Left ventricle myocardium inferior (tissue), 1 donor: ENCODE results near the gene CRYBB1. TPM values are rescaled to one million over a fixed set of nuclear protein-coding genes. Genes with fewer than 3 reads are reported as not detected.

Experiments
- DNase-seq: peaks from one replicate; pipeline ENCODE4 v3.0.0-alpha.2; 2020
- H3K27ac ChIP-seq: fragments of 200-600 bp; replicated peaks from 2 replicates; pipeline ENCODE4 v1.8.0; 2021
- H3K27me3 ChIP-seq: fragments of 200-600 bp; 2 replicates; pipeline ENCODE4 v1.8.0; 2021; ENCODE audit warnings: low read depth
- H3K36me3 ChIP-seq: fragments of 200-600 bp; 2 replicates; pipeline ENCODE4 v1.8.0; 2021
- H3K4me1 ChIP-seq: fragments of 200-600 bp; 2 replicates; pipeline ENCODE4 v1.8.0; 2021
- H3K4me3 ChIP-seq: fragments of 200-600 bp; 2 replicates; pipeline ENCODE4 v1.8.0; 2021; ENCODE audit warnings: mild to moderate bottlenecking, moderate library complexity
- H3K9me3 ChIP-seq: fragments of 200-600 bp; replicated peaks from 2 replicates; pipeline ENCODE4 v1.8.0; 2021
- intact Hi-C: fragments of 100-400 bp; cut with micrococcal nuclease; formaldehyde crosslinking; loops from one replicate; pipeline ENCODE4 v1.11.0; 2022
- total RNA-seq: library from RNA; stranded (reverse); fragmentation: NEBNext Ultra II Directional; extraction: Animal tissue kit (Norgen Biotek cat#: 25700); gene quantifications from one replicate; pipeline ENCODE4 v1.2.1, GENCODE V29; 2021
- TF ChIP-seq, protein P1 (sequence below): fragments of 200-600 bp; IDR thresholded peaks from 2 replicates; pipeline ENCODE4 v1.8.0; 2021; ENCODE audit warnings: antibody characterized with exemption, mild to moderate bottlenecking, borderline replicate concordance
- donor health status: DM: no; HTN: yes; CAD: no; lungs with severe emphysema.

The CRYBB1 gene
- total RNA-seq, 1 donor from 2014 or later, result 0.66 TPM

- H3K27ac ChIP-seq, result peak overlapping the region; percentile 43
- DNase-seq, result peak; percentile 50
- peaks cover 57% of the 10 kb centered on the region for H3K4me1 ChIP-seq
- intact Hi-C loops, result no loop called here
- no peaks in the 10 kb centered on the region for H3K27me3 ChIP-seq
- H3K4me3 ChIP-seq, result no peak overlapping the region
- TF ChIP-seq, protein P1, sequence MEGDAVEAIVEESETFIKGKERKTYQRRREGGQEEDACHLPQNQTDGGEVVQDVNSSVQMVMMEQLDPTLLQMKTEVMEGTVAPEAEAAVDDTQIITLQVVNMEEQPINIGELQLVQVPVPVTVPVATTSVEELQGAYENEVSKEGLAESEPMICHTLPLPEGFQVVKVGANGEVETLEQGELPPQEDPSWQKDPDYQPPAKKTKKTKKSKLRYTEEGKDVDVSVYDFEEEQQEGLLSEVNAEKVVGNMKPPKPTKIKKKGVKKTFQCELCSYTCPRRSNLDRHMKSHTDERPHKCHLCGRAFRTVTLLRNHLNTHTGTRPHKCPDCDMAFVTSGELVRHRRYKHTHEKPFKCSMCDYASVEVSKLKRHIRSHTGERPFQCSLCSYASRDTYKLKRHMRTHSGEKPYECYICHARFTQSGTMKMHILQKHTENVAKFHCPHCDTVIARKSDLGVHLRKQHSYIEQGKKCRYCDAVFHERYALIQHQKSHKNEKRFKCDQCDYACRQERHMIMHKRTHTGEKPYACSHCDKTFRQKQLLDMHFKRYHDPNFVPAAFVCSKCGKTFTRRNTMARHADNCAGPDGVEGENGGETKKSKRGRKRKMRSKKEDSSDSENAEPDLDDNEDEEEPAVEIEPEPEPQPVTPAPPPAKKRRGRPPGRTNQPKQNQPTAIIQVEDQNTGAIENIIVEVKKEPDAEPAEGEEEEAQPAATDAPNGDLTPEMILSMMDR, result no peak
- no peaks in the 10 kb centered on the region for H3K9me3 ChIP-seq
- H3K36me3 ChIP-seq, result no peaks in the 10 kb centered on the region
Measured at GRCh38 chr22:26573026-26573662, 44.7 kb downstream of the CRYBB1 start.

GRCh38 chr22:26570864-26571525 lies 46.8 kb downstream of the CRYBB1 start:
- Histone ChIP-seq H3K9me3 (no peaks in the 10 kb centered on the region), H3K4me1 (peaks cover 65% of the 10 kb centered on the region), H3K4me3 (no peak overlapping the region), H3K27me3 (no peaks in the 10 kb centered on the region), H3K27ac (peak overlapping the region; percentile 38), H3K36me3 (no peaks in the 10 kb centered on the region)
- intact Hi-C loops, result no loop called here
- TF ChIP-seq, protein P1, result no peak
- peak; percentile 19 for DNase-seq

DNA sequence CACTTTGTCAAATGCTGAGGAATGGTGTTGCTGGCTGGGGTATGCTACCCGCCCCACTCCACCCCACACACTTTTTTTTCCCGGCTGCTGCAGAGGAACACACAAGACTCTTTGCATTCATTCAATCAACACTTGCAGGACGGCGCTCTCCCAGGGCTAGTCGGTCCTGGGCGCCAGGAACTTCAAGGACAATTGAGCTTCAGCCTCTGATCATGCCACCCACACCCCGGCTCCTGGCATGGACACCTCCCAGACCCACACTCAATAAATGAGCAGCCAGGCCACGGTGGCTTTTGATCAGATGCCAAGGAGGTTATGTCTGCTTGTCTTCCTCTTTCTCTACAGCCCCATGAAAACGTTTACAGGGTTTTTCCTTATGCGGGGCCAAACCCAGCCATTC lies 47.7 kb downstream of the CRYBB1 start:
- H3K9me3 ChIP-seq, result no peaks in the 10 kb centered on the region
- intact Hi-C loops, result no loop called here
- peaks cover 1% of the 10 kb centered on the region for H3K36me3 ChIP-seq
- no peak overlapping the region for H3K4me3 ChIP-seq
- H3K27ac ChIP-seq, result peak overlapping the region; percentile 38
- TF ChIP-seq, protein P1, result no peak
- no peak for DNase-seq
- H3K27me3 ChIP-seq, result no peaks in the 10 kb centered on the region
- H3K4me1 ChIP-seq, result peaks cover 60% of the 10 kb centered on the region

- DNase-seq, result no peak
- H3K4me1 ChIP-seq, result peaks cover 53% of the 10 kb centered on the region
- peak overlapping the region; percentile 43 for H3K27ac ChIP-seq
- peaks cover 9% of the 10 kb centered on the region for H3K36me3 ChIP-seq
- TF ChIP-seq, protein P1, result no peak
- no peak overlapping the region for H3K4me3 ChIP-seq
- H3K27me3 ChIP-seq, result no peaks in the 10 kb centered on the region
- H3K9me3 ChIP-seq, result no peaks in the 10 kb centered on the region
- intact Hi-C loops, result no loop called here
Measured at GRCh38 chr22:26568207-26568706, 49.6 kb downstream of the CRYBB1 start.

GRCh38 chr22:26567610-26568009 lies 50.2 kb downstream of the CRYBB1 start:
- Histone ChIP-seq H3K27ac (peak overlapping the region; percentile 43), H3K4me3 (no peak overlapping the region), H3K9me3 (no peaks in the 10 kb centered on the region), H3K36me3 (peaks cover 9% of the 10 kb centered on the region), H3K27me3 (no peaks in the 10 kb centered on the region), H3K4me1 (peaks cover 57% of the 10 kb centered on the region)
- intact Hi-C loops, result no loop called here
- DNase-seq, result no peak
- TF ChIP-seq, protein P1, result no peak
